IMR-90 (cell line): Measurements from ENCODE around the gene GPR180. TPM values are rescaled to one million over a fixed set of nuclear protein-coding genes. Genes with fewer than 3 reads are reported as not detected.

Experiments
- ATAC-seq: fragments of 200-7000 bp; cut with Tn5 transposase; 2 replicates; pipeline ENCODE4 v1.9.1; 2020; ENCODE audit warnings: low read depth, mild to moderate bottlenecking, moderate library complexity
- BruUV-seq: library from RNA; stranded (reverse); fragments of 400-500 nt; replicated peaks from 2 replicates; lab custom pipeline; 2021; lab: Mats Ljungman, UMichigan
- CTCF ChIA-PET: fragments of 300-600 bp; formaldehyde crosslinking; extraction: SDS; loops from one replicate; lab custom pipeline; 2021; ENCODE audit warnings: antibody characterized with exemption; lab: Yijun Ruan, JAX
- POLR2A ChIA-PET: fragments of 300-600 bp; sonication (Branson Sonifier 250); formaldehyde crosslinking; loops from one replicate; lab custom pipeline; 2022; ENCODE audit warnings: antibody characterized with exemption; ENCODE audit not compliant: unreplicated experiment; lab: Charles Lee
- DNase-seq: peaks from one replicate; pipeline ENCODE4 v3.0.0; 2013
- H2AFZ ChIP-seq: replicated peaks from 2 replicates; pipeline ENCODE3; 2013; ENCODE audit warnings: low read length, mild to moderate bottlenecking; ENCODE audit not compliant: poor library complexity
- H2AK5ac ChIP-seq: 2 replicates; pipeline ENCODE4 v1.6.1; 2013; ENCODE audit warnings: low read depth, low read length, inconsistent platforms
- H2AK9ac ChIP-seq: replicated peaks from 2 replicates; pipeline ENCODE3; 2013; ENCODE audit warnings: mild to moderate bottlenecking, low read depth, low read length, moderate library complexity; ENCODE audit not compliant: poor library complexity
- H2BK120ac ChIP-seq: 2 replicates; pipeline ENCODE4 v1.6.1; 2013; ENCODE audit warnings: low read depth, low read length, inconsistent platforms
- H2BK15ac ChIP-seq: 3 replicates; pipeline ENCODE4 v1.6.1; 2013; ENCODE audit warnings: low read depth, low read length, inconsistent platforms
- H2BK20ac ChIP-seq: 2 replicates; pipeline ENCODE4 v1.6.1; 2013; ENCODE audit warnings: low read depth, mild to moderate bottlenecking, inconsistent platforms, low read length, moderate library complexity
- H2BK5ac ChIP-seq: 2 replicates; pipeline ENCODE4 v1.6.1; 2013; ENCODE audit warnings: mild to moderate bottlenecking, low read depth, low read length, inconsistent platforms; ENCODE audit not compliant: poor library complexity, severe bottlenecking
- H3K14ac ChIP-seq: replicated peaks from 2 replicates; pipeline ENCODE4 v1.6.1; 2013; ENCODE audit warnings: low read depth, low read length, inconsistent platforms
- H3K18ac ChIP-seq: 2 replicates; pipeline ENCODE4 v1.6.1; 2013; ENCODE audit warnings: low read depth, low read length, control low read depth
- H3K23ac ChIP-seq: 2 replicates; pipeline ENCODE4 v1.6.1; 2013; ENCODE audit warnings: low read depth, low read length, inconsistent platforms
- H3K27ac ChIP-seq: 2 replicates; pipeline ENCODE4 v1.5.1; 2013; ENCODE audit warnings: mild to moderate bottlenecking, control low read depth, low read length; ENCODE audit not compliant: insufficient read depth
- H3K27me3 ChIP-seq: 2 replicates; pipeline ENCODE4 v1.6.1; 2013; ENCODE audit warnings: low read length; ENCODE audit not compliant: control insufficient read depth, insufficient read depth
- H3K36me3 ChIP-seq: 2 replicates; pipeline ENCODE4 v1.6.1; 2013; ENCODE audit warnings: low read length, mixed read lengths; ENCODE audit not compliant: control insufficient read depth, insufficient read depth
- H3K4ac ChIP-seq: 2 replicates; pipeline ENCODE4 v1.6.1; 2013; ENCODE audit warnings: low read depth, low read length, inconsistent platforms
- H3K4me1 ChIP-seq: 2 replicates; pipeline ENCODE4 v1.6.1; 2013; ENCODE audit warnings: low read length, mixed read lengths; ENCODE audit not compliant: control insufficient read depth, insufficient read depth
- H3K4me2 ChIP-seq: 2 replicates; pipeline ENCODE4 v1.6.1; 2013; ENCODE audit warnings: low read depth, mild to moderate bottlenecking, control low read depth, low read length, moderate library complexity
- H3K4me3 ChIP-seq: 2 replicates; pipeline ENCODE4 v1.5.1; 2013; ENCODE audit warnings: low read depth, mild to moderate bottlenecking, control low read depth, low read length, moderate library complexity; ENCODE audit not compliant: insufficient read depth
- H3K56ac ChIP-seq: 2 replicates; pipeline ENCODE4 v1.6.1; 2013; ENCODE audit warnings: low read length, inconsistent platforms; ENCODE audit not compliant: insufficient read depth; ENCODE audit errors: extremely low read depth
- H3K79me1 ChIP-seq, 2 experiments: 2 replicates each; pipeline ENCODE4 v1.6.1; 2013; ENCODE audit warnings: low read length in 2 of 2, inconsistent platforms in 1 of 2, low read depth in 1 of 2
- H3K9ac ChIP-seq: 2 replicates; pipeline ENCODE4 v1.6.1; 2013; ENCODE audit warnings: low read depth, low read length, control low read depth
- H3K9me1 ChIP-seq: 2 replicates; pipeline ENCODE4 v1.6.1; 2013; ENCODE audit warnings: low read length, inconsistent platforms; ENCODE audit not compliant: insufficient read depth
- H3K9me3 ChIP-seq: 2 replicates; pipeline ENCODE4 v1.6.1; 2013; ENCODE audit warnings: low read length; ENCODE audit not compliant: control insufficient read depth, insufficient read depth
- H4K20me1 ChIP-seq: 2 replicates; pipeline ENCODE4 v1.6.1; 2013; ENCODE audit warnings: low read length, inconsistent platforms; ENCODE audit not compliant: insufficient read depth
- H4K5ac ChIP-seq: 2 replicates; pipeline ENCODE4 v1.6.1; 2013; ENCODE audit warnings: mild to moderate bottlenecking, low read depth, low read length, control low read depth
- H4K8ac ChIP-seq, 2 experiments: 2 replicates each; pipeline ENCODE4 v1.6.1; 2013; ENCODE audit warnings: low read depth in 2 of 2, low read length in 2 of 2, control low read depth in 1 of 2, inconsistent platforms in 1 of 2
- H4K91ac ChIP-seq: 2 replicates; pipeline ENCODE4 v1.6.1; 2013; ENCODE audit warnings: low read depth, low read length, inconsistent platforms; ENCODE audit not compliant: insufficient read depth
- BHLHE40 ChIP-seq: fragments of 150-350 bp; IDR thresholded peaks from 2 replicates; pipeline ENCODE4 v1.6.1; 2016; ENCODE audit warnings: mild to moderate bottlenecking, low read depth, low read length
- CEBPB ChIP-seq: IDR thresholded peaks from 2 replicates; pipeline ENCODE4 v1.6.1; 2012; ENCODE audit warnings: low read depth, low read length, improper control_type of control experiment
- CHD1 ChIP-seq: IDR thresholded peaks from 2 replicates; pipeline ENCODE4 v1.6.1; 2012; ENCODE audit warnings: low read depth, low read length, improper control_type of control experiment
- CTCF ChIP-seq: conservative IDR thresholded peaks from 2 replicates; pipeline ENCODE4 v1.5.1; 2012; ENCODE audit warnings: mild to moderate bottlenecking, low read depth, low read length, improper control_type of control experiment
- FOS ChIP-seq: fragments of 150-350 bp; IDR thresholded peaks from 2 replicates; pipeline ENCODE4 v1.6.1; 2016; ENCODE audit warnings: low read depth, low read length
- MAFK ChIP-seq: IDR thresholded peaks from 2 replicates; pipeline ENCODE4 v1.6.1; 2012; ENCODE audit warnings: low read depth, low read length, improper control_type of control experiment
- MAZ ChIP-seq: IDR thresholded peaks from 2 replicates; pipeline ENCODE4 v1.6.1; 2012; ENCODE audit warnings: low read depth, mild to moderate bottlenecking, low read length, improper control_type of control experiment, moderate library complexity, borderline replicate concordance
- MXI1 ChIP-seq: IDR thresholded peaks from 2 replicates; pipeline ENCODE4 v1.6.1; 2012; ENCODE audit warnings: low read depth, mild to moderate bottlenecking, low read length, moderate library complexity, borderline replicate concordance
- NFE2L2 ChIP-seq: fragments of 150-350 bp; IDR thresholded peaks from 2 replicates; pipeline ENCODE4 v1.6.1; 2016; ENCODE audit warnings: low read depth, mild to moderate bottlenecking, low read length
- POLR2A ChIP-seq: IDR thresholded peaks from 2 replicates; pipeline ENCODE4 v1.6.1; 2012; ENCODE audit warnings: mild to moderate bottlenecking, low read depth, low read length
- RAD21 ChIP-seq: IDR thresholded peaks from 2 replicates; pipeline ENCODE4 v1.6.1; 2012; ENCODE audit warnings: low read length, improper control_type of control experiment
- RCOR1 ChIP-seq: IDR thresholded peaks from 2 replicates; pipeline ENCODE4 v1.6.1; 2012; ENCODE audit warnings: mild to moderate bottlenecking, low read length, improper control_type of control experiment; ENCODE audit not compliant: insufficient replicate concordance
- RFX5 ChIP-seq: IDR thresholded peaks from 2 replicates; pipeline ENCODE4 v1.8.0; 2012; ENCODE audit warnings: low read depth, mild to moderate bottlenecking, low read length, moderate library complexity
- SMC3 ChIP-seq: fragments of 150-350 bp; IDR thresholded peaks from 2 replicates; pipeline ENCODE4 v1.6.1; 2016; ENCODE audit warnings: low read depth, mild to moderate bottlenecking, antibody characterized with exemption, low read length, moderate library complexity
- WGBS, 2 experiments: methylation state at CpG; one replicate each; pipeline versions ENCODE4 v1.1.5 to v1.1.7; 2013; ENCODE audit warnings: missing lambda C conversion rate in 2 of 2; ENCODE audit not compliant: insufficient read length in 1 of 2; ENCODE audit errors: extremely low coverage in 2 of 2; 5-methylcytosine and 5-hydroxymethylcytosine counted together
- dilution Hi-C: fragments of 300-500 bp; cut with HindIII; formaldehyde crosslinking; loops from one replicate; pipeline ENCODE4 v1.14.3; 2018; ENCODE audit warnings: low sequenced_read_pairs; ENCODE audit not compliant: unreplicated experiment
- in situ Hi-C: fragments of 300-500 bp; cut with MboI; formaldehyde crosslinking; loops from 3 replicates; pipeline ENCODE4 v1.14.3; 2019; ENCODE audit warnings: low sequenced_read_pairs, inconsistent platforms, mixed read lengths
- intact Hi-C: fragments of 100-400 bp; cut with micrococcal nuclease; formaldehyde crosslinking; loops from 2 replicates; pipeline ENCODE4 v1.10.0; 2022
- polyA plus RNA-seq, 3 experiments: library from polyadenylated mRNA; depleted of rRNA; stranded (reverse); fragments of >200 nt; gene quantifications; 2 replicates each; pipeline ENCODE4 v1.2.3, GENCODE V29; 2012; ENCODE audit warnings: low replicate concordance in 1 of 3
- total RNA-seq: library from RNA; depleted of rRNA; stranded (reverse); fragments of >200 nt; gene quantifications from 2 replicates; pipeline ENCODE4 v1.2.3, GENCODE V29; 2012
- TF ChIP-seq, protein P1 (sequence below): fragments of 150-350 bp; IDR thresholded peaks from 2 replicates; pipeline ENCODE4 v1.6.1; 2016; ENCODE audit warnings: low read depth, mild to moderate bottlenecking, low read length, moderate library complexity, borderline replicate concordance
- TF ChIP-seq, protein P2 (sequence below): fragments of 150-350 bp; IDR thresholded peaks from 2 replicates; pipeline ENCODE4 v1.6.1; 2017; ENCODE audit warnings: mild to moderate bottlenecking, antibody characterized with exemption, low read length, low read depth

The GPR180 gene
- total and polyA plus RNA-seq, 2 of the 4 experiments (the other 2 are of a cell fraction) = 2.8 to 10.8 TPM

DNA sequence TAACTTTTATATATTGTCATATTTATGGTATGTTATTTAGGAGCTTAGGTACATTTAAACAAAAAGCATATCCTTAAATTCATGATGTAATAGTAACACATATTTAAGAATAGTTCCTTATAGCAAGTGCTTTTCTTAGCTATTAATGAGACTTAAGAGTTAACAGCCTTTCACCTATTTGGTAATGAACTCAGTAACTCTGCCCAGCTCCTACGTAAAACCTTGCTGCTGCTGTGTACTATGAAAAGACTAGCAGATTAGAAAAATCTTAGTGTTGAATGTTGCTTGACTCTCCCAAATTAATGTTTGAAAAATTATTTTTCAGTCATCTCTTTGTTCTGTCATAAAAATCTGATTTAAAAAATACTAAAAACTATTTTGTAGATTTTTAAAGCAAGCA, 6.9 kb downstream of the GPR180 start:
- Histone ChIP-seq H3K9ac (no peak overlapping the region), H4K20me1 (0 out of 2 replicates have a peak, but pooled peaks cover 3% of the 10 kb centered on the region), H3K4me1 (peaks cover 2% of the 10 kb centered on the region; the same call in 1 of the 2 replicates), H3K18ac (no peak overlapping the region), H3K4me3 (no peak overlapping the region), H3K9me3 (no peaks in the 10 kb centered on the region), H2BK5ac (no peak overlapping the region), H3K36me3 (peaks cover 12% of the 10 kb centered on the region), H3K4ac (no peak overlapping the region), H2BK120ac (no peak overlapping the region), H2AFZ (no peak overlapping the region), H2BK20ac (no peak overlapping the region), H2BK15ac (no peak overlapping the region), H3K4me2 (no peak overlapping the region), H3K27me3 (no peaks in the 10 kb centered on the region), H3K14ac (no peak overlapping the region), H3K79me1 (peaks cover 11 to 36% of the 10 kb centered on the region in 2 experiments), H2AK9ac (no peak overlapping the region), H3K23ac (no peak overlapping the region), H4K91ac (no peak overlapping the region), H4K5ac (no peak overlapping the region), H3K9me1 (peaks cover 2% of the 10 kb centered on the region; the same call in 1 of the 2 replicates), H3K27ac (no peak overlapping the region), H3K56ac (no peak overlapping the region), H2AK5ac (no peak overlapping the region), H4K8ac (no peak overlapping the region)
- TF ChIP-seq MXI1 (no peak), CEBPB (no peak), POLR2A (no peak), MAFK (no peak), CTCF (no peak), NFE2L2 (no peak), MAZ (no peak), RAD21 (no peak), BHLHE40 (no peak), RCOR1 (no peak), CHD1 (no peak), FOS (no peak), SMC3 (no peak), RFX5 (no peak)
- TF ChIP-seq, protein P1, sequence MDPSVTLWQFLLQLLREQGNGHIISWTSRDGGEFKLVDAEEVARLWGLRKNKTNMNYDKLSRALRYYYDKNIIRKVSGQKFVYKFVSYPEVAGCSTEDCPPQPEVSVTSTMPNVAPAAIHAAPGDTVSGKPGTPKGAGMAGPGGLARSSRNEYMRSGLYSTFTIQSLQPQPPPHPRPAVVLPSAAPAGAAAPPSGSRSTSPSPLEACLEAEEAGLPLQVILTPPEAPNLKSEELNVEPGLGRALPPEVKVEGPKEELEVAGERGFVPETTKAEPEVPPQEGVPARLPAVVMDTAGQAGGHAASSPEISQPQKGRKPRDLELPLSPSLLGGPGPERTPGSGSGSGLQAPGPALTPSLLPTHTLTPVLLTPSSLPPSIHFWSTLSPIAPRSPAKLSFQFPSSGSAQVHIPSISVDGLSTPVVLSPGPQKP = no peak
- TF ChIP-seq, protein P2, sequence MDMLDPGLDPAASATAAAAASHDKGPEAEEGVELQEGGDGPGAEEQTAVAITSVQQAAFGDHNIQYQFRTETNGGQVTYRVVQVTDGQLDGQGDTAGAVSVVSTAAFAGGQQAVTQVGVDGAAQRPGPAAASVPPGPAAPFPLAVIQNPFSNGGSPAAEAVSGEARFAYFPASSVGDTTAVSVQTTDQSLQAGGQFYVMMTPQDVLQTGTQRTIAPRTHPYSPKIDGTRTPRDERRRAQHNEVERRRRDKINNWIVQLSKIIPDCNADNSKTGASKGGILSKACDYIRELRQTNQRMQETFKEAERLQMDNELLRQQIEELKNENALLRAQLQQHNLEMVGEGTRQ = no peak
- CTCF ChIA-PET = interaction anchor here (1.1 kb wide), 1 partner anchor 11 kb away, joined by 4 read pairs; no protein-coding TSS in a partner anchor
- BruUV-seq = no TSS peak
- in situ Hi-C loops = loop anchor here (25.0 kb wide), 1 partner anchor 1371 kb away; the partner anchor contains the start of gene GPC6
- intact Hi-C loops = loop anchor here (10.0 kb wide), 1 partner anchor 1774 kb away; no protein-coding TSS in a partner anchor
- dilution Hi-C loops = no loop called here
- ATAC-seq (no peak), DNase-seq (no peak)
- POLR2A ChIA-PET = no interaction called here
- no CpG with 5 or more reads among the region's 1 CpG for WGBS, 2 experiments
